Activated CD4-positive, alpha-beta memory T cell treated with anti-CD3 and anti-CD28 coated beads for 36 hours (primary cell): ENCODE results near the gene NIFK. TPM values are rescaled to one million over a fixed set of nuclear protein-coding genes. Genes with fewer than 3 reads are reported as not detected.
"Not testable (repeated sequence)": the region's sequence is repeated elsewhere in the genome, so short reads cannot be mapped to it uniquely, and the experiment has no call there.

Experiments used
- CTCF ChIA-PET: fragments of 350-600 bp; sonication (Branson Sonifier 250); formaldehyde crosslinking; loops from one replicate; lab custom pipeline; 2021; ENCODE audit warnings: antibody characterized with exemption, inconsistent platforms; lab: Charles Lee
- POLR2A ChIA-PET: fragments of 350-600 bp; sonication (Branson Sonifier 250); formaldehyde crosslinking; loops from one replicate; lab custom pipeline; 2021; ENCODE audit warnings: antibody characterized with exemption; lab: Charles Lee
- DNase-seq: peaks from one replicate; pipeline ENCODE4 v3.0.0-alpha.2; 2020
- H3K27ac Mint-ChIP-seq: one replicate; pipeline ENCODE4 v1.8.0; 2021; ENCODE audit warnings: mixed read lengths
- H3K27me3 Mint-ChIP-seq: one replicate; pipeline ENCODE4 v1.8.0; 2021; ENCODE audit warnings: mixed read lengths
- H3K36me3 Mint-ChIP-seq: one replicate; pipeline ENCODE4 v1.8.0; 2021; ENCODE audit warnings: mixed read lengths
- H3K4me1 Mint-ChIP-seq: one replicate; pipeline ENCODE4 v1.8.0; 2021; ENCODE audit warnings: low read depth, mixed read lengths
- H3K4me3 Mint-ChIP-seq: one replicate; pipeline ENCODE4 v1.8.0; 2021; ENCODE audit warnings: mild to moderate bottlenecking, mixed read lengths
- H3K9me3 Mint-ChIP-seq: one replicate; pipeline ENCODE4 v1.8.0; 2021; ENCODE audit warnings: mixed read lengths
- intact Hi-C: fragments of 100-400 bp; cut with micrococcal nuclease; formaldehyde crosslinking; loops from one replicate; pipeline ENCODE4 v1.15.1; 2023
- total RNA-seq, 2 experiments: library from RNA; stranded (reverse); gene quantifications; one replicate each; pipeline ENCODE4 v1.2.3, GENCODE V29; 2021

NIFK gene
- total RNA-seq, 2 experiments from 2014 or later, result 244 to 252 TPM

- ChIA-PET POLR2A (interaction anchor here (0.6 to 1.3 kb wide), 2 partner anchors 18 to 19 kb away, joined by 3 read pairs; partner anchors contain the start of gene NIFK), CTCF (interaction anchor here (1.0 to 1.1 kb wide), 2 partner anchors 56 to 107 kb away, joined by 3 read pairs; no protein-coding TSS in a partner anchor)
- peak; percentile 98 for DNase-seq
- intact Hi-C loops, result loop anchor here (1.0 kb wide), 4 partner anchors 9 to 225 kb away; partner anchors contain the start of genes CLASP1 and RNU4ATAC
- Mint-ChIP-seq H3K27me3 (no peaks in the 10 kb centered on the region), H3K4me3 (peak within 1 kb of the TSS; percentile 97), H3K27ac (peak within 1 kb of the TSS; percentile 80), H3K4me1 (peaks cover 27% of the 10 kb centered on the region), H3K9me3 (no peaks in the 10 kb centered on the region), H3K36me3 (peaks cover 13% of the 10 kb centered on the region)
Measured at GRCh38 chr2:121755237-121756111, 18.8 kb upstream of the NIFK start, which contains the start of gene TSN. Gene TSN, plus strand, starts transcription at chr2:121755651. Its CDS starts 129 bp downstream, at chr2:121755780.

- peaks cover 23% of the 10 kb centered on the region for H3K4me1 Mint-ChIP-seq
- H3K9me3 Mint-ChIP-seq, result no peaks in the 10 kb centered on the region
- no peaks in the 10 kb centered on the region for H3K27me3 Mint-ChIP-seq
- ChIA-PET POLR2A (interaction anchor here (0.6 kb wide), 1 partner anchor 17 kb away, joined by 3 read pairs; no protein-coding TSS in a partner anchor), CTCF (interaction anchor here (1.0 kb wide), 1 partner anchor 56 kb away, joined by 3 read pairs; no protein-coding TSS in a partner anchor)
- no peak for DNase-seq
- intact Hi-C loops, result loop anchor here (1.0 kb wide), 4 partner anchors 9 to 225 kb away; partner anchors contain the start of genes CLASP1 and RNU4ATAC
- peaks cover 11% of the 10 kb centered on the region for H3K36me3 Mint-ChIP-seq
- H3K4me3 Mint-ChIP-seq, result peak overlapping the region; percentile 97
- peak overlapping the region; percentile 80 for H3K27ac Mint-ChIP-seq
Measured at GRCh38 chr2:121754851-121755236, 18.2 kb upstream of the NIFK start.

- POLR2A ChIA-PET, result no interaction called here
- intact Hi-C loops, result no loop called here
Measured at GRCh38 chr2:121748202-121748601, 11.5 kb upstream of the NIFK start.

GRCh38 chr2:121746071-121746578, 9.4 kb upstream of the NIFK start:
- ChIA-PET CTCF (interaction anchor here (0.7 kb wide), 1 partner anchor 14 kb away, joined by 4 read pairs; no protein-coding TSS in a partner anchor), POLR2A (interaction anchor here (1.5 kb wide), 1 partner anchor 216 kb away, joined by 5 read pairs; the partner anchor contains the start of gene RNU4ATAC)
- Mint-ChIP-seq H3K4me3 (no peak overlapping the region), H3K36me3 (no peaks in the 10 kb centered on the region), H3K27me3 (no peaks in the 10 kb centered on the region), H3K9me3 (no peaks in the 10 kb centered on the region), H3K4me1 (peaks cover 13% of the 10 kb centered on the region), H3K27ac (peak overlapping the region; percentile 82)
- peak; percentile 77 for DNase-seq
- intact Hi-C loops, result loop anchor here (1.0 kb wide), 3 partner anchors 9 to 24 kb away; partner anchors contain the start of gene TSN

More at GRCh38 chr2:121748202-121748601, 11.5 kb upstream of the NIFK start:
- peaks cover 13% of the 10 kb centered on the region for H3K4me1 Mint-ChIP-seq
- no peak for DNase-seq
- no peak overlapping the region for H3K27ac Mint-ChIP-seq
- CTCF ChIA-PET, result interaction anchor here (0.6 to 1.9 kb wide), 2 partner anchors 17 to 346 kb away, joined by 3 to 4 read pairs; no protein-coding TSS in a partner anchor
- no peaks in the 10 kb centered on the region for H3K36me3 Mint-ChIP-seq
- H3K4me3 Mint-ChIP-seq, result no peak overlapping the region
- no peaks in the 10 kb centered on the region for H3K27me3 Mint-ChIP-seq
- H3K9me3 Mint-ChIP-seq, result no peaks in the 10 kb centered on the region

GRCh38 chr2:121741450-121741849, 4.8 kb upstream of the NIFK start:
- no peak for DNase-seq
- Mint-ChIP-seq H3K27me3 (no peaks in the 10 kb centered on the region), H3K36me3 (peaks cover 2% of the 10 kb centered on the region), H3K27ac (no peak overlapping the region), H3K4me3 (no peak overlapping the region), H3K9me3 (no peaks in the 10 kb centered on the region), H3K4me1 (peaks cover 28% of the 10 kb centered on the region)
- intact Hi-C loops, result no loop called here
- ChIA-PET POLR2A (no interaction called here), CTCF (no interaction called here)

- intact Hi-C loops, result no loop called here
- ChIA-PET POLR2A (no interaction called here), CTCF (no interaction called here)
- H3K27me3 Mint-ChIP-seq, result no peaks in the 10 kb centered on the region
- no peak overlapping the region for H3K27ac Mint-ChIP-seq
- DNase-seq, result no peak
- H3K36me3 Mint-ChIP-seq, result peaks cover 5% of the 10 kb centered on the region
- H3K4me1 Mint-ChIP-seq, result peaks cover 23% of the 10 kb centered on the region
- H3K9me3 Mint-ChIP-seq, result no peaks in the 10 kb centered on the region
- no peak overlapping the region for H3K4me3 Mint-ChIP-seq
Measured at GRCh38 chr2:121740973-121741372, 4.3 kb upstream of the NIFK start.

- no peak for DNase-seq
- Mint-ChIP-seq H3K27me3 (no peaks in the 10 kb centered on the region), H3K4me3 (peak overlapping the region; percentile 98), H3K9me3 (no peaks in the 10 kb centered on the region), H3K27ac (peak overlapping the region; percentile 89), H3K4me1 (peaks cover 37% of the 10 kb centered on the region), H3K36me3 (peaks cover 46% of the 10 kb centered on the region)
- ChIA-PET POLR2A (interaction anchor here (0.6 to 4.9 kb wide), 7 partner anchors 10 to 207 kb away, joined by 3 to 56 read pairs (median 3); partner anchors contain the start of genes CLASP1, RNU4ATAC and TSN), CTCF (interaction anchor here (0.9 to 2.2 kb wide), 4 partner anchors 9 to 206 kb away, joined by 3 to 6 read pairs (median 4); partner anchors contain the start of gene RNU4ATAC)
- intact Hi-C loops, result loop anchor here (1.0 to 2.0 kb wide), 4 partner anchors 8 to 206 kb away; partner anchors contain the start of genes CLASP1 and RNU4ATAC
Measured at GRCh38 chr2:121736140-121736461, 574 bp downstream of the NIFK start.

GRCh38 chr2:121735518-121736074, 1.1 kb downstream of the NIFK start:
- Mint-ChIP-seq H3K9me3 (no peaks in the 10 kb centered on the region), H3K27ac (peak overlapping the region; percentile 89), H3K36me3 (peaks cover 49% of the 10 kb centered on the region), H3K4me3 (peak overlapping the region; percentile 98), H3K27me3 (no peaks in the 10 kb centered on the region), H3K4me1 (peaks cover 42% of the 10 kb centered on the region)
- ChIA-PET POLR2A (interaction anchor here (0.7 to 4.9 kb wide), 7 partner anchors 10 to 320 kb away, joined by 3 to 56 read pairs (median 3); partner anchors contain the start of genes CLASP1, RNU4ATAC and TSN), CTCF (interaction anchor here (0.9 to 2.2 kb wide), 4 partner anchors 8 to 229 kb away, joined by 3 to 6 read pairs (median 4); partner anchors contain the start of gene RNU4ATAC)
- intact Hi-C loops, result loop anchor here (1.0 to 2.0 kb wide), 4 partner anchors 7 to 205 kb away; partner anchors contain the start of genes CLASP1 and RNU4ATAC
- DNase-seq, result no peak

GRCh38 chr2:121734544-121734943, 2.1 kb downstream of the NIFK start:
- H3K4me1 Mint-ChIP-seq, result peaks cover 50% of the 10 kb centered on the region
- intact Hi-C loops, DNase-seq, H3K9me3 Mint-ChIP-seq, H3K27me3 Mint-ChIP-seq: not testable (repeated sequence)
- H3K36me3 Mint-ChIP-seq, result peaks cover 58% of the 10 kb centered on the region
- H3K4me3 Mint-ChIP-seq, result peak overlapping the region; percentile 98
- CTCF ChIA-PET, result interaction anchor here (2.2 kb wide), 1 partner anchor 13 kb away, joined by 4 read pairs; no protein-coding TSS in a partner anchor
- POLR2A ChIA-PET, result interaction anchor here (1.3 to 4.9 kb wide), 2 partner anchors 13 to 205 kb away, joined by 3 to 56 read pairs; partner anchors contain the start of gene RNU4ATAC
- peak overlapping the region; percentile 89 for H3K27ac Mint-ChIP-seq

GRCh38 chr2:121731366-121731765, 5.3 kb downstream of the NIFK start:
- peaks cover 56% of the 10 kb centered on the region for H3K4me1 Mint-ChIP-seq
- intact Hi-C loops, result no loop called here
- H3K27me3 Mint-ChIP-seq, result no peaks in the 10 kb centered on the region
- no peak for DNase-seq
- ChIA-PET POLR2A (interaction anchor here (0.7 to 1.7 kb wide), 3 partner anchors 11 to 203 kb away, joined by 3 to 7 read pairs (median 3); partner anchors contain the start of gene RNU4ATAC), CTCF (interaction anchor here (0.6 to 0.8 kb wide), 2 partner anchors 12 to 17 kb away, joined by 3 to 4 read pairs; no protein-coding TSS in a partner anchor)
- peak overlapping the region; percentile 30 for H3K4me3 Mint-ChIP-seq
- H3K9me3 Mint-ChIP-seq, result no peaks in the 10 kb centered on the region
- H3K36me3 Mint-ChIP-seq, result peaks cover 82% of the 10 kb centered on the region
- H3K27ac Mint-ChIP-seq, result peak overlapping the region; percentile 93

- no peak for DNase-seq
- H3K4me3 Mint-ChIP-seq, result no peak overlapping the region
- ChIA-PET POLR2A (interaction anchor here (1.1 kb wide), 1 partner anchor 197 kb away, joined by 3 read pairs; the partner anchor contains the start of gene RNU4ATAC), CTCF (interaction anchor here (0.6 to 1.0 kb wide), 2 partner anchors 8 to 87 kb away, joined by 3 to 4 read pairs; no protein-coding TSS in a partner anchor)
- peaks cover 67% of the 10 kb centered on the region for H3K4me1 Mint-ChIP-seq
- no peaks in the 10 kb centered on the region for H3K27me3 Mint-ChIP-seq
- intact Hi-C loops, result loop anchor here (1.0 kb wide), 1 partner anchor 8 kb away; the partner anchor contains the start of gene NIFK
- H3K36me3 Mint-ChIP-seq, result peaks cover 64% of the 10 kb centered on the region
- H3K9me3 Mint-ChIP-seq, result no peaks in the 10 kb centered on the region
- peak overlapping the region; percentile 93 for H3K27ac Mint-ChIP-seq
Measured at GRCh38 chr2:121727950-121728349, 8.7 kb downstream of the NIFK start.
